Measurements from ENCODE around the gene TAPT1.

Gene TAPT1

DNA sequence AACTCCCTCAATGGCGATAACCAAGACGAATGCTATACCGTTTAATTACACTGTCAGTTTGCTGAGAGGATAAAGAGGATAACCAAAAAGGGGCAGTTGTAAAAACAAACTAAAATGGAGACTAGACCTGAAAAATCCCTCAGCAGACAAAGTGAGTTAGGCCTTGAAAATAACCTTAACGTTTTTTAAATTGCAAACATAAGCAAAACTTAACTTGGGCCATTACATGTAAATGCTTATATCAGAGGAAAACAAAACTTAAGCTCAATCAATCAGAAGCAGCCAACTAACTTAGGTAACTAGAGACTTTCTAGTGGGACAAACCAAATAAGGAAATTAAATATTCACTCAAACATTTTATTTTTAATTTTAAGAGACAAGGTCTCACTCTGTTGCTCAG, 17.0 kb upstream of the TAPT1 start:
- DNase-seq = no peak

DNA sequence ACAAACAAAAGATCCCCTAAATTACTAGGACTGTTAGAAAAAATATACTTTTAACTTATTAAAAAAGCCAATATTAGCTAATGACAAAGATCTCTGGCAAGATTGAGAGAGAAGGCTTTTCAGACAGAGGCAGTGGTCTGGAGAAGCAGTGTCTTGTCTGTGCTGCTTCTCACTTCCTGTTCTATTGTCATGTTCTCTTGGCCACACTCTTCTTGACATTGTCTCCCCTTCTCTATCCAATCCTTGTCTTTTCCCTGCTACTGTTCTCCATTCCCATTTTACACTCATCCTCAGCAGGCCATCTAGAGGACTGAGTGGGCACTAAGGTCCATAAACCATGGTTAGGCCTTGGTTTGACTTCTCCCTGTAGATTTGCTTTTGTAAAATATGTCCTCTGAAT, 14.0 kb upstream of the TAPT1 start:
- no peak for DNase-seq

DNA sequence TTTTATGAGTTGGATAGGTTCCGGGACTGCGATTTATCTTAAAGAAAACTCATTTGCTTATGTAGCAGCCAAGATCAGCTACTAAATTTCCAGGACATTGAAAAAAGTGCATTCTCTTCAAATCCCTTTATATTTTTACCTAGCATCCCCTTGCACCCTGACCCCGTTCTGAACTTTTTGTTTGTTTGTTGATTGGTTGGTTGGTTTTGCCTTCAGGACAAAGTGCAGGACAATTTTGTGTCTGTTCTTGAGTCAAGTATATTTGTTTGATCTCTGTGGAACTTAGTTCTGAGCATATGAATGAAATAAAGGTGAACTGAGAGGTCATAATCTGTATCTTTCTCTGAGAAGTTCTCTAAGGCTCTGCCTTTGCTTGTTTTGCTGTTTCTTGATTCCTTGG, 12.8 kb upstream of the TAPT1 start:
- DNase-seq = no peak

DNA sequence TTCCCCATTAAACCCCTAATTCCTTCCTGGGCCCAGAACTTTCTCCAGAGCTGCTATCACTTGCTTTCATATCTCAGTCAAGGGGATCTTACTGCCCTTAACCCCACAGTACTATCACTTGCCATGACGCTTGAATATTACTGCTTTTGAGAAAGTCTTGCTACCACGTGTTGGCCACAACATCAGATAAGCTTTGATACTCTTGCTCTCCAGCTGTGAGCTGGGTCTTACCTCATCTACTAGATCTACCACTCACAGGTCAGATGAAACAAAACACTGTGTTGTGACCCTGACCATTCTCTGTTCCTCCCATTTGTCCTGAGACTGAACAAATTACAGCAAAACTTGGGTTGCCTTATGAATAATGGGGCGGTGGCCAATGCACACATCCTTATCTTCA, 12.1 kb upstream of the TAPT1 start:
- no peak for DNase-seq

DNA sequence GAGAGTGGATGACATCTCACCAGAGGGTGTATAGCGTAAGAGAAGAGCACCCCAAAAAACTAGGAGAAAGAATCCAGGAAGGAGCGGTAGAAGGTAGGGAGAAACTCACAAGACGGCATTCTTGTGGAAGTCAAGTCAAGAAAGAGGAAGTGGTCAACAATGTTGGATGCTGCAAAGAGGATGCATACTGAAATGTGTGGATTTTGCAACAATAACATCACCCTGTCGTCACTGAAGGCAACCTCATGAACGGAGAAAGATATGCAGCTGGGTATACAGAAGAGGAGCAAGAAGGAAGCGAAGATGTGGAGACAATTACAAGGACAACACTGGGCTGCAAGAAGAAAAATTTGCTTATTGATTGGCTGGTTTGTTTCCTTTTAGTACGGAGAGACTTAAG, 11.4 kb upstream of the TAPT1 start:
- DNase-seq = no peak

DNA sequence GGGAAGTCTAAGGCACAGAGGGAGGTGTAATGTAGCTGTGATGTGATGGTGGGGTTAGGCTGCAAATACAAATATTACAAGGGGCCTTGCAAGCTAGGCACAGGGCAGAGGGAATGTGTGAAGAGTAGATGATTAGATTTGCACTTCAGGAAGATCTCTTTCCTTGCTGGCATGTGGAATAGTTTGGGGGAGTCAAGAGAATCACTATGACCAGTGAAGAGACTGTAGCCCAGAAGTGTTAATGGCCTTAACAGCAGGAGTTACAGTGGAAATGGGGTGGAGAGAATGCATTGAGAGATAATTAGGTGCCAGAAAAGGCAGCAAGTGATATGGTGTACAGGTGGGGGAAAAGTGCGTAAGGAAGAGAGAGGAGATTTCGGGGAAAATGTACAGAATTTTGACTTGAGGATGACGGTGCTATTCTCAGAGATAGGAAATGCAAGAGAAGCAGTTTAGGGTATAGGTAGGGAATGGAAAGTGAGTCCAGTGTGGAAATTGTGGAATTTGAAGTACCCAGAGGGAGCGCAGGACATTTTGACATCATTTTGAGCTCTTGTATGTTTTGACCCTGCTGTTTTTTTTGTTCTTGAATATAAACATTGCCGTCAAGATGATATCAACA, 10.2 kb upstream of the TAPT1 start:
- no peak for DNase-seq

DNA sequence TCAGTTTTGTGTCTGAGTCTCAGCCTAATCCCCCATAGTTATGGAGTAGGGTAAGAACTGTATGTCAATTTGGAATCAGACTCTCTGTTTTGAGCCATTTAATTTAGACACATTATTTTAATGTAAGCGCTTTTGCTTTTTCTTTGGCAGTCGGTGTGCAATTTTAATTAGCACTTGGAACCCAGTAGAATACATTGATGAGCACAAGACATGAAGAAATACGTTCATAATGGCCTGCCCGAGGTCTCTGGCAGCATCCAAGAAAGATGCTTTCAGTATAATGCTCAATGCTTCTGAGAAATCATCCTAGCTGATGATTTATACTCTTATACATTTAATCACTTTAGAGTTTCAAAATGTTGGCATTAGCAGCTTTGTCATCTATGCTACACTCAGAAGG, 8.9 kb upstream of the TAPT1 start:
- DNase-seq = no peak

DNA sequence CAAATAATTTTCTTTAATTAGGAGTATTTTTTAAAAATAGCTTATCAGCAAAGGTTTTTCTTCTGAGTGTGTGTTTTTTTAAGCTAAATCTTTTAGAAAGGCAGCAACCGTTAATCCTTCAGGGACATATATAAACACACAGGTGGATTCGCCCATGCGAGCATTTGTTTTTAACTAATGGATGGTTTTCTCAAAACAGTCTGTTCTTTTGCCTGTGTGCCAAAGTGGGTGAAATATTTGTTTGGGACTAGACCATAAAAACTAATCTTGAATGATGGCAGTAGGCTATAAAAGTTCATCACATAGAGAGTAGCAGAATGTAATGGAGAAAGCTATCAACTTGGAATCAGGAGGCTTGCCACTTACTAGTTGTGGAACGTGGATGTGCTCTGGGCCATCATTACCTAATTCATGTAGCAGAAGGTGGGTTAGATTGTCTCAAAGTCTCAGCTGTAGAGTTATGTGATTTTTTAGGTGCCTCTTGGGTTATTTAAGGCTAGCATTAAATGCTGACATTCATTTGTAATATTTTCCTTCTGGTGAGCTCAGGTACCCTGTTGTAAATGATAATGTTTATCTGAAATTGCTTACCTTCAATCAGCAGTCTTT, 7.4 kb upstream of the TAPT1 start:
- peak; percentile 23 for DNase-seq

DNA sequence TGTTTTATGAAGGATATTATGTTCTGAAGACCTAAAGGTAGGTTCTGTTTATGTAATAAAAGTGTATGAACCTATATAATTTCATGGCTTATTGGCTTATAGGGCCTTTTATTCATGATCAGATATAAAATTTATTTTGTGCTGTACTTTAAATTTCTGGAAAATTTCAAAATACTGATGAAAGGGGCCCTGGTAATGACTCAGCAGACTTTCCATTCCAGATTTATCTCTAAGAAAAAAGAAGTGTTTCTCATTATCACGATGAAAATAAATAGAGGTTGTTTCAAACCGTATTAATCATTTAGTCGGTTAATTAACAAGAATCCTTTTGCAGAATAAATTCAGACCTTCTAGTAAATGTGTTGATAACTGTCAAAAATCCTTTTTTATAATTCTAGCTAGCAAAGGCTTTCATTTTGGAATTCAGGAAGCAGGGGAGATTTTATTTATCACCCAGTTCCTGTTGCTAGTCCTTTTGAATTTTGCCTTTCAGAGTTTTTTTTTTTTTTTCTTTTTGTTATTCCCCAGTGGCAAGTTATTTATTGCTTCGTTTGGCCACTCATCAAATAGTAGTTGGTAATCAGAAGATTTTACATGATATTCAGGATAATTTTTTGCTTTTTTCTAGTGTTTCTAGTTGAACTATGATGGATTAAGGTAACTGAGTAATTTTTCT, 5.4 kb upstream of the TAPT1 start:
- no peak for DNase-seq

DNA sequence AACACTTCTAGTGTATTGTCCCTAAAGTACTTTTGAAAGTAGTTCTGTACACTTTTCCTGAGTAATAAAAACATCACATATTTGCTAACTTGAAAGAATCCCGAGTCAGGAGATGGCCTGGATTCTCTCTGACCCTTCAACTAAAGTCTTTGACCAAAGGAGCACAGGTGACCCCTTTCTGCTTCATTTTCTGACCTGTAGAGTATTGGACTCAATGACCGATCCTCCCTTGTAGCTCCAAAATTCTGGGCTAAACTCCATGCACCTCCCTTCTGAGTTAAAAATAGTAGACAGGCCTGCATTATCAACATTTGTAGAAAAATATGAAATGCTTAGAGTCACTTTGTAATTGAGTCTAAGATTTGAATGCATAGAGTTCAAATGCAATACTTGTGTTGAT, 4.0 kb upstream of the TAPT1 start:
- no peak for DNase-seq

DNA sequence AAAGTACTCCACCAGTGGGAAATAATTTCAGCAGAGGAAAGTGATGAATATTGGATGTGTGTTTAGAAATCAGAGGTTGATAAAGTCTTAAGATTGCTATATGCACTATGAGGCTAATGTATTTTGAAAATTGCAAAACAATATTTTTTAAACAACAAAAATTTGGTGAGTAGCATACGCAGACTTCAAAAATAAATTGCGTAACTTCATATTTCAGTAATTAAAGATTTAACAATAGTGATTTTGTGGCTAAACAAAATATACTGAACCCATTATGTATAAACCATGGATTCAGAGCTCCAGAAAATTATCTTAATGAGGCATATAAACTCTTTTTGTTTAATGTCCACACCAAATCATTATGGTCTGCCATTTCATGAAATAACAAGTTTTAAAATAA, 3.3 kb upstream of the TAPT1 start:
- no peak for DNase-seq

DNA sequence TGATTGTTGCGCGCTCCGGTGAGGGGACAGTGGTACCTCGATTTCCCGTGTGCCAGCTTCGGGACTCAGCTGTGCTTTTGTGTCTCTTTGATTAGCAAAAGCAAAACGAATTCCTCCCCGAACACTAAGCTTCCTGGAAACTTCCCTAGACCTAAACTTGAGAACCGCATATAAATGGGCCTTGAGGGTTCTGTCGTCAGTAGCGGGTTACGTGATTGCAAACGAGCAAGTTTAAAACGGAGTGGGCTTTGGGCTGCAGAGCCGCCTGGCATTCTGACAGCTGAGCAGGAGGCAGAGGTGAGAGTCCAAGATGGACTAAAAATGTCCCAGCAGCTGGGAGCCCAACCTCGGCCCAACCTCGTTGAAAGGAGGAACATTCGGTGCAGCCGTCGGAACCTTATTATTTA, 1.2 kb upstream of the TAPT1 start:
- peak; percentile 15 for DNase-seq

DNA sequence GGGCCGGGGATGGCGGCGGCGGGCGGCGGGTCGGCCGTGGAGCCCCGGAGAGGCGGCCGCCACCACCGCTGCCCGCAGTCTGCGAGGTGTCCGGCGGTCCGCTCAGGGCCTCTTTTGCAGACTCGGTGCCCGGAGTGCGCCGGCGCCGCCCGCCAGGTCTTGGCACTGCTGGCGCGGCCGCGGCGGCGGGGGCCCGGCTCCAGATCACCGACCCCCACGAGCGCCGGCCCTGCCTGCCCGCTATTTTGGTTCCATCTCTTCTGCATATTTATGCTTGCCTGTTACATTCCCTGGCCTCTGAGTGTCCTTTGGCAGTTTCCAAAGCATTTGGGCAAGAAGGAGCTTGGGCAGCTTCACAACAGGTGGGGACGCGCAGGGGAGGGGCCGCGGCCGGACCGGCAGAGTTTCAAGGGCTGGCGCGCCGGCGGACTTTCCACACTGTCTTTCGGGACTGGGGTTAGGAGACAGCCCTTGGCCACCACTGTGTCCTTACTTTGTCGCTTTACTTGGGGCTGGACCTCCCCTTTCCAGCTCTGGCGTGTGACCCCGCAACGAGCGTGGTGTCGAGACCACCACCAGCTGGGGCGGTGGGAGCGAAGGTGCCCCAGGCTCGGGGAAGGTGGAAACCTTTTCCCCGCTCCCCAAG, 668 bp upstream of the TAPT1 start:
- no peak for DNase-seq

DNA sequence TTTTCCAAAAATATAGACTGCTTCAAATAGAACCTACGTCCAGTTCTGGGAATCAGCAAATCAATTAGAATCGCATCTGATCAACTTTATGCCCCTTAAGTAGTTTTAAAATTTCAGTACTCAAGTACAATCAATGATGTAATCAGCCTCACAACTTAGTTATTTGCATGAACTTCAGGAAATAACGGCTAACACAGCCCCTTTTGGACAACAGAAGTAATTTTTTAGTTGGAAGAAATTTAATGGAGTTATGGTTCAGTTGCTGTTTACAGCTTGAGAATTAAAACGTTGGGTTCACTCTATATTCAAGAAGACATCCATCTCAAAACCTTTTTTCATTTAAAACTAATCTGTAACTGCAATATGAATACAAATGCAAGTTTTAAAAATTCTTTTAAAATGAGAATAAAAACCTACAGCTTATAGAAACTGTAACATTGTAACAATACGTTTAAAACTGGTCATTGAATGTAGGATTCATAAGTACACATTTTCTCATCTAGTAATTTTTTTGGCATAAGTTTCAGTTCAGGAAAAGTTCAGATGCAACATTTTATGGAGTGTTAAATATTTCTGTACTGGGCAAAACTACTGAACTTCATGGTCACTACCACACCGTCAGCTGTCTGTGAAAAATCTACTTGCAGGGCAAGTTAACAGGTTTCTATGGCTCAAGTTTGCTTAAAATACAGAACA, 956 bp downstream of the TAPT1 start:
- no peak for DNase-seq

DNA sequence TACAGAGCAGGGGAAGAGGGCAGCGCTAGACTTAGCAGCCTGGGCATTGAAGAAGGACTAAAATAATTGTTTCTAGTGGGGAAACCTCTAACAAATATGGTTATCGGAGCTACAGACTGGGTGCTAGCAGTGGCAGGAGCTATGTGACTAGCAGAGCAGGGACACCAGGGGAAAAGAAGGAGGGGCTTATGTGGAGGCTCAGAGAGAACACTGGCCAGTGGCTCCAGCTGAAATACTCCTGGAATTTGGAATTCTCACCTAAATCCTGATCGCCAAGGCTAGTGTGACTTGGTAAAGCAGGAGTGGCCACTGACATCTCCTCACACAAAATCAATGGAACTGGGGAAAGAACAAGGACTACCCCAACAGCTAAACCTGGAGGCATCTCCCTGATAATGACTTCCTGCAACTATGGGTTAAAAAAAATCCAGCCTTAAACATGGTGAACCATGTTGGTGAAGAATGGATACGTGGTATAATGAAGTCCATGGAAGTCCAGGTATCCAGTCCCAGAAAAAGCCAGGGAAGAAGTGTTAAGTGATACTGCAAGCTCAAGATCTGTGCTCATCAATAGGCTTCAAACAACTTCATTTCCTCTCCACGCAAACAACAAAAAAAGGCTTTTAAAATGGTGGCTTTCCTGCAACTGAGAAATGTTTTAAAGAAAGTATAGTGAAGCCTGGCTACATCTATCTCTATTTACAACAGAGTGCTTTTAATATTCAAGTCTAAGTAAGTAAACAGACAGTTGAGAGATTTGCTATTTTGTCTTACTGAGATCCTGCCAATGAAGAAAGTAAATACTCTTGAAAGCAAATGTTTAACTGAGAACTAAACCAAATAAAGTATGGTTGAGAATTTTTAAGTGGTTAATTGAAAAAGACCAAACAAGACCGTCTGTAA, 1.8 kb downstream of the TAPT1 start:
- peak; percentile 7 for DNase-seq

DNA sequence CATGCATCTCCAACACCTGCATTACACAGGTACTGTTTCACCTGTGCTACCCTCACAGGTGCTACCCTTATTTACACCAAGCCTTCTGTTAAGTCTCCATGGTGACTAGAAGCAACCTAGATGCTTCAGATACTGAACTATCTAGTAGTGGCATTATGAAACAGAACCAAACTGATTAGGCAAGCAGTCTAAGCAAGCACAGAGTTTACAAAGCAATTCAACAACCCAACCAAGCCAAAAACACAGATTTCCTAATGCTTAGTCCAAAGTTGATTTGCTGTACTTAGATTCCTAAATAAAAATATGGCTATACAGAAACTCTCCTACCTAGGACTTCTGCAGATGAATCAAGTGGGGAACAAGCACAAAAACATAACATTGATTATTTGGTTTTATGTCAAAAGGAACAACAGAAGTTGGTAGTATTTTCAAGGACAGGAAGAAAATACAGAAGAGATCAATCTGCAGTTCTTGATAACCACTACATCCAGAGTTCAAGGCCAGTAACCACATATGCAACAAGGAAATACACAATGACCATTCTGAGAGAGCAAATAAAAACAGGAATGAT, 3.2 kb downstream of the TAPT1 start:
- no peak for DNase-seq

DNA sequence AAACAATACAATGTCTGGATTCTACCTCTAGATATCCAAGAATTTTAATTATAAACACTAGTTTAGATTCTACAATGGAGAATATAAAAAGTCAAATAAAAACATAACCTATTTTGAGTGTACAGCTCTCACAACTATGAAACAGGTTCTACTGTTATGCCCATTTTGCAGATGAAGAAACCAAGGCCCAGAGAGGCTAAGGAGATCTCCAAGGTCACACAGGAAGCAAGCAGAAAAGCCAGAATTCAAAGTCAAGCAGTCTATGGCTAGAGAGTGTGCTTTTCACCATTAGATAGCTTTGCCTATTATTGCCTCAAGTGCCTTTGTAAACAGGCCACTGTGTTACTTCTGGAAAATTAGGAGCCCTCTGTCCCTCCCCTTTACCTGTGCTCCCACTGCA, 7.3 kb downstream of the TAPT1 start:
- DNase-seq = no peak

DNA sequence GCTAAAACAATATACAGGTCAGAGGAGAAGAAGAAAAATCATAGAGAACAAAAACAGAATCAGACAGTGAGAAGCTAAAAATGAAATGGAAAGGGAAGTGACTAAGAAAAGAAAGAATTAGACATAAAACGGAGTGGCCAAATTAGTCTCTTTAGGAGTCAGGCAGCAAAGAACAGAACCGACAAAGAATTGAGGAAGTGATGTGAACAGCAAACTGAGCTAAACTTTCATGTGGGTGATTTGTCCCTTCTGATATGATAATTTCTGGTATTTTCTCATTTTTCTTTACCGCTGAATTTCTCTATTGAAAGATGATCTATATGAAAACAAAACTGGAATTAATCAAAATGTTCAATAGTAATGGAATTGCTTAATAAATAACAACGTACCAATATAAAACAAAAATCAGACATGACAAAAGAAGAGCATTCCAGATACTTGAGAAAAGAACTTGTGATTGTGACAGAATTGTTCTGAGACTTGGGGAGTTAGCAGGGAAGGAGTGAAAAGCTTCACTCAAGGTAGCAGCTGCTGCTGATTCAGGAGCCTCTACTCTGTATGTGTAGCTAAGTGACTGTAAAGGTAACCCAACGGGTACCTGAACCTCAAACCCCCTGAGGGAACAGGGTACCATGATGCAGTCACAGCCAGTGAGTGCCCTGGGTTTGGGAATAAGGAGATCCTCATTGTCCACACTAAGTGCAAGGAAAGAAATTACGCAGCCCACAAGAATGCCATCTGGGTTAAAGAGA, 8.8 kb downstream of the TAPT1 start:
- DNase-seq = no peak

DNA sequence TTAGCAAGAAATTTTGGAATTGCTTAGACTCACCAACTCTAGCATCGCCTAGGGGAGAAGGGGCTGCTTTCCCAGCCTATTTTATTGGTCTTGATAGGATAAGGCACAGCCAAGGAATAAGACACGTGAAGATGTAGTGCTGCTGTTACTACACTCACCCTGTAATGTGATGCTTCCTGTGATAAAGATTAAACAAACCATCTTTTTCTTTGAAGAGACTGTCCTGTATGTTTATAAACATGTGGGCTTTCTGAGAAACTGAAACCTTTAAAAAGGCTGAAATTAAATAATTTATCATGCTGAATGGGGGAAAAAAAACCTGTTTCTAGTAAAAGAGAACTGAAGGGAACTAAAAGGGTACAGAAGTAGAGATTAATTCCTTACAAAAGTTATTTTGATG, 13.2 kb downstream of the TAPT1 start:
- no peak for DNase-seq

DNA sequence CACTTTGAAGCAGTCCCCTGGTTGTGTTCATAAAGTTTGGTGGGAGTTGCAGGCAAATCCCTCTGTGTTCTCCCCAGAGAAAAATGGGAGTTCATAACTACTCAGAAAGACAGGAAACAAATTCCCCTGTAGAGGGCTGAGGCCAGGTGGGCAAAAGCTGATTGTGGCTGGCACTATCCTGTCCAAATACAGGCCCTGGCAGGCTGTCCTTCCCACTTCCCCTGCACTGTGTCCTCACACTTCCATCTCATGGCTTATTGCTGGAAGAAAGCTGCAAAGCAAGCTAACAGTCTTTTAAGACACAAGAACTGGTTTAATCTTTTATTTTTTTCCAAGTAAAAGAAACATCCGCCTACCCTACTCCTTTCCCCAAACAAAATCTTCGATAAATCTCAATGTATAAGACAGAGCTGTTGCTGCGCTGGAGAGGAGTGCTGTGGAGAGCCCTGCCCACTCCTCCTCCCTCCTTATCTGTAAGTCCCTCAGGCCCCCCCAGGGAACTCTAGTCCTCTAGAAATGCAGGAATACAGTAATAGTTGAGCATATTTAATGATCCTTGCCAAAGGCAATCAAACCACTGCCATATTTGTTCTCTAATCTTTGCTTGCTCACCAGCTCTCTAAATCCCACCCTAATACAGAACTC, 14.0 kb downstream of the TAPT1 start:
- no peak for DNase-seq

DNA sequence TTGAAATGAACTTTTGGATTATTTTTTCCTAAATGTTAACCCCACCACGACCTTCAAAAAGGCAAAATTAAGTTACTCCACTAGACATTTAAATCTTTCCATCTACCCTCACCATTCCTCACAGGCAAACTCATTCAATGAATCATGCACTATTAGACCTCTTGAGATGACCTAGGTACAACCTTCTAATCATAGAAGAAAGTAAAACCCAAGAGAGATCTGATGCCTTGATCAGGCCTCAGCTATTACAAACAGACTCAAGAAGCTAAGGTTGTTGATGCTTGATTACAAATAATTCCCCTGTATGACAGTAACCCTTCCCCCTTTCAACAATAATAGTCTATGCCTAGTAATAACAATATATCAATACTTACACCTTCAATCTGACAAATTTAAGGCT, 18.9 kb downstream of the TAPT1 start:
- DNase-seq = no peak

Measured in DMS79 treated with DMSO at 0.1 percent for 48 hours (cell line).